HL-60 (cell line): ENCODE measurements around the gene CACNA2D3.

Experiments used
- CTCF ChIP-seq: IDR thresholded peaks from one replicate; pipeline ENCODE4 v1.5.1; 2011; ENCODE audit warnings: low read length, control low read depth, inconsistent platforms; ENCODE audit not compliant: insufficient read depth
- GABPA ChIP-seq: IDR thresholded peaks from 2 replicates; pipeline ENCODE4 v1.6.1; 2012; ENCODE audit warnings: low read depth
- TF ChIP-seq, protein P1 (sequence below): IDR thresholded peaks from 2 replicates; pipeline ENCODE4 v1.6.1; 2012; ENCODE audit warnings: low read depth; ENCODE audit not compliant: insufficient replicate concordance

DNA sequence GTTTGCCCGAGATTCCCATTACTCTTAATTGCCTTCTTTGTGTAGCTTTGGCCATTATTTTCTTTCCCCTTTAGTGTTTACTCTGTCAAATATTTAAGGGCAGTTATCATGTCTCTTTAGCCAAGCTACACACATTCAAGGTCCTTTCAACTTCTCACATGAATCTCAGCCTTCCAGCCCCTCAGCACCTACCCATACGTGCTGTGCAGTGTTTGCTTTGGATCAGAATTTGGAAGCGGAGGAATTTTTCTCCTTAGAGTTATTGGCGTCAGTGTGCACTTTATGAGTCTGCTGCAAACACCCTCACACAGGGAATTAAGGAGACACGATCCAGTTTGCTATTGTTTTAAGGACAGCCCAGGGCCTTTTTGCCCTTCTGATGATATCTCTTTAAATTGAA is 231.6 kb downstream of the CACNA2D3 start:
- TF ChIP-seq CTCF (no peak), GABPA (no peak)
- TF ChIP-seq, protein P1, sequence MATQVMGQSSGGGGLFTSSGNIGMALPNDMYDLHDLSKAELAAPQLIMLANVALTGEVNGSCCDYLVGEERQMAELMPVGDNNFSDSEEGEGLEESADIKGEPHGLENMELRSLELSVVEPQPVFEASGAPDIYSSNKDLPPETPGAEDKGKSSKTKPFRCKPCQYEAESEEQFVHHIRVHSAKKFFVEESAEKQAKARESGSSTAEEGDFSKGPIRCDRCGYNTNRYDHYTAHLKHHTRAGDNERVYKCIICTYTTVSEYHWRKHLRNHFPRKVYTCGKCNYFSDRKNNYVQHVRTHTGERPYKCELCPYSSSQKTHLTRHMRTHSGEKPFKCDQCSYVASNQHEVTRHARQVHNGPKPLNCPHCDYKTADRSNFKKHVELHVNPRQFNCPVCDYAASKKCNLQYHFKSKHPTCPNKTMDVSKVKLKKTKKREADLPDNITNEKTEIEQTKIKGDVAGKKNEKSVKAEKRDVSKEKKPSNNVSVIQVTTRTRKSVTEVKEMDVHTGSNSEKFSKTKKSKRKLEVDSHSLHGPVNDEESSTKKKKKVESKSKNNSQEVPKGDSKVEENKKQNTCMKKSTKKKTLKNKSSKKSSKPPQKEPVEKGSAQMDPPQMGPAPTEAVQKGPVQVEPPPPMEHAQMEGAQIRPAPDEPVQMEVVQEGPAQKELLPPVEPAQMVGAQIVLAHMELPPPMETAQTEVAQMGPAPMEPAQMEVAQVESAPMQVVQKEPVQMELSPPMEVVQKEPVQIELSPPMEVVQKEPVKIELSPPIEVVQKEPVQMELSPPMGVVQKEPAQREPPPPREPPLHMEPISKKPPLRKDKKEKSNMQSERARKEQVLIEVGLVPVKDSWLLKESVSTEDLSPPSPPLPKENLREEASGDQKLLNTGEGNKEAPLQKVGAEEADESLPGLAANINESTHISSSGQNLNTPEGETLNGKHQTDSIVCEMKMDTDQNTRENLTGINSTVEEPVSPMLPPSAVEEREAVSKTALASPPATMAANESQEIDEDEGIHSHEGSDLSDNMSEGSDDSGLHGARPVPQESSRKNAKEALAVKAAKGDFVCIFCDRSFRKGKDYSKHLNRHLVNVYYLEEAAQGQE, result no peak
